ENCODE data around the gene DUSP10.
A peak's percentile ranks its signal among the peaks of the same experiment; 100 is the strongest.

DUSP10 gene

GRCh38 chr1:221723018-221723847, 18.7 kb downstream of the DUSP10 start:
- Histone ChIP-seq H3K27me3 (replicated peaks in 2 of 5; ENCODE audit: control insufficient read depth in 4 of 5, insufficient read depth in 5 of 5, low read length in 4 of 5) (no peaks in the 10 kb centered on the region), H3K9me3 (ENCODE audit: control extremely low read depth in 1 of 5, control insufficient read depth in 4 of 5, insufficient read depth in 2 of 5, low read depth in 1 of 5, low read length in 4 of 5) (peaks cover 8 to 26% (median 11%) of the 10 kb centered on the region in 5 experiments), H3K27ac (ENCODE audit: insufficient read depth in 1 of 2, low read depth in 1 of 2, low read length in 2 of 2, poor library complexity in 1 of 2, severe bottlenecking in 2 of 2) (no peak overlapping the region), H3K4me3 (ENCODE audit: control insufficient read depth in 1 of 7, extremely low read depth in 1 of 7, insufficient read depth in 4 of 7, low read depth in 2 of 7, low read length in 6 of 7) (no peak overlapping the region), H3K4me1 (ENCODE audit: control extremely low read depth in 1 of 4, control insufficient read depth in 4 of 4, insufficient read depth in 4 of 4, low read length in 3 of 4) (peaks cover 13 to 58% (median 46%) of the 10 kb centered on the region in 4 experiments), H3K36me3 (ENCODE audit: control insufficient read depth in 4 of 4, insufficient read depth in 4 of 4, low read length in 3 of 4) (peaks cover 14 to 87% (median 31%) of the 10 kb centered on the region in 4 experiments)
- ChIA-PET POLR2A (interaction anchor here (0.6 to 0.7 kb wide), 2 partner anchors 11 to 15 kb away, joined by 4 to 5 read pairs; no protein-coding TSS in a partner anchor), CTCF (interaction anchor here (1.5 to 1.7 kb wide), 2 partner anchors 17 to 19 kb away, joined by 4 read pairs; partner anchors contain the start of gene DUSP10)
- 100% methylated on average over 1 of the region's 1 CpG for WGBS (ENCODE audit: insufficient coverage)
- DNase-seq = no peak

GRCh38 chr1:221722254-221723017, 19.5 kb downstream of the DUSP10 start:
- no peak overlapping the region for H3K4me3 ChIP-seq (ENCODE audit: control insufficient read depth in 1 of 7, extremely low read depth in 1 of 7, insufficient read depth in 4 of 7, low read depth in 2 of 7, low read length in 6 of 7)
- no peaks in the 10 kb centered on the region for H3K27me3 ChIP-seq (replicated peaks in 2 of 5; ENCODE audit: control insufficient read depth in 4 of 5, insufficient read depth in 5 of 5, low read length in 4 of 5)
- no peak overlapping the region for H3K27ac ChIP-seq (ENCODE audit: insufficient read depth in 1 of 2, low read depth in 1 of 2, low read length in 2 of 2, poor library complexity in 1 of 2, severe bottlenecking in 2 of 2)
- peaks cover 15 to 58% (median 50%) of the 10 kb centered on the region in 4 experiments for H3K4me1 ChIP-seq (ENCODE audit: control extremely low read depth in 1 of 4, control insufficient read depth in 4 of 4, insufficient read depth in 4 of 4, low read length in 3 of 4)
- DNase-seq = no peak
- H3K36me3 ChIP-seq (ENCODE audit: control insufficient read depth in 4 of 4, insufficient read depth in 4 of 4, low read length in 3 of 4) = peaks cover 7 to 84% (median 26%) of the 10 kb centered on the region in 4 experiments
- ChIA-PET CTCF (interaction anchor here (1.5 to 5.2 kb wide), 4 partner anchors 14 to 20 kb away, joined by 4 to 39 read pairs (median 5); partner anchors contain the start of gene DUSP10), POLR2A (interaction anchor here (0.6 to 0.7 kb wide), 2 partner anchors 9 to 14 kb away, joined by 3 to 5 read pairs; no protein-coding TSS in a partner anchor)
- H3K9me3 ChIP-seq (ENCODE audit: control extremely low read depth in 1 of 5, control insufficient read depth in 4 of 5, insufficient read depth in 2 of 5, low read depth in 1 of 5, low read length in 4 of 5) = peaks cover 6 to 26% (median 11%) of the 10 kb centered on the region in 5 experiments
- 100% methylated on average over 2 of the region's 3 CpGs for WGBS (ENCODE audit: insufficient coverage)

- no peak for DNase-seq
- no CpG with 5 or more reads among the region's 2 CpGs for WGBS (ENCODE audit: insufficient coverage)
- POLR2A ChIA-PET = no interaction called here
- H3K36me3 ChIP-seq (ENCODE audit: control insufficient read depth in 4 of 4, insufficient read depth in 4 of 4, low read length in 3 of 4) = peaks cover 7 to 78% (median 26%) of the 10 kb centered on the region in 4 experiments
- peaks cover 6 to 26% (median 11%) of the 10 kb centered on the region in 5 experiments for H3K9me3 ChIP-seq (ENCODE audit: control extremely low read depth in 1 of 5, control insufficient read depth in 4 of 5, insufficient read depth in 2 of 5, low read depth in 1 of 5, low read length in 4 of 5)
- CTCF ChIA-PET = interaction anchor here (1.2 to 5.2 kb wide), 4 partner anchors 9 to 21 kb away, joined by 3 to 39 read pairs (median 6); no protein-coding TSS in a partner anchor
- no peak overlapping the region for H3K27ac ChIP-seq (ENCODE audit: insufficient read depth in 1 of 2, low read depth in 1 of 2, low read length in 2 of 2, poor library complexity in 1 of 2, severe bottlenecking in 2 of 2)
- no peaks in the 10 kb centered on the region for H3K27me3 ChIP-seq (replicated peaks in 2 of 5; ENCODE audit: control insufficient read depth in 4 of 5, insufficient read depth in 5 of 5, low read length in 4 of 5)
- H3K4me3 ChIP-seq (ENCODE audit: control insufficient read depth in 1 of 7, extremely low read depth in 1 of 7, insufficient read depth in 4 of 7, low read depth in 2 of 7, low read length in 6 of 7) = no peak overlapping the region
- H3K4me1 ChIP-seq (ENCODE audit: control extremely low read depth in 1 of 4, control insufficient read depth in 4 of 4, insufficient read depth in 4 of 4, low read length in 3 of 4) = peaks cover 20 to 63% (median 56%) of the 10 kb centered on the region in 4 experiments
These were observed 21.3 kb downstream of the DUSP10 start for GRCh38 chr1:221720545-221720944.

GRCh38 chr1:221719987-221720386, 21.9 kb downstream of the DUSP10 start:
- CTCF ChIA-PET = interaction anchor here (1.2 to 5.2 kb wide), 4 partner anchors 9 to 21 kb away, joined by 3 to 39 read pairs (median 4); partner anchors contain the start of gene DUSP10
- peaks cover 18 to 63% (median 56%) of the 10 kb centered on the region in 4 experiments for H3K4me1 ChIP-seq (ENCODE audit: control extremely low read depth in 1 of 4, control insufficient read depth in 4 of 4, insufficient read depth in 4 of 4, low read length in 3 of 4)
- POLR2A ChIA-PET = no interaction called here

GRCh38 chr1:221719278-221719597, 22.7 kb downstream of the DUSP10 start:
- no peaks in the 10 kb centered on the region for H3K27me3 ChIP-seq (replicated peaks in 2 of 5; ENCODE audit: control insufficient read depth in 4 of 5, insufficient read depth in 5 of 5, low read length in 4 of 5)
- H3K36me3 ChIP-seq (ENCODE audit: control insufficient read depth in 4 of 4, insufficient read depth in 4 of 4, low read length in 3 of 4) = peaks cover 7 to 71% (median 21%) of the 10 kb centered on the region in 4 experiments
- H3K27ac ChIP-seq (ENCODE audit: insufficient read depth in 1 of 2, low read depth in 1 of 2, low read length in 2 of 2, poor library complexity in 1 of 2, severe bottlenecking in 2 of 2) = peak overlapping the region in 1 of 2 experiments; percentile 8
- peaks cover 21 to 67% (median 58%) of the 10 kb centered on the region in 4 experiments for H3K4me1 ChIP-seq (ENCODE audit: control extremely low read depth in 1 of 4, control insufficient read depth in 4 of 4, insufficient read depth in 4 of 4, low read length in 3 of 4)
- ChIA-PET POLR2A (no interaction called here), CTCF (interaction anchor here (1.3 to 5.2 kb wide), 3 partner anchors 9 to 22 kb away, joined by 3 to 39 read pairs (median 13); partner anchors contain the start of gene DUSP10)
- peak overlapping the region in 1 of 7 experiments; percentile 2 for H3K4me3 ChIP-seq (ENCODE audit: control insufficient read depth in 1 of 7, extremely low read depth in 1 of 7, insufficient read depth in 4 of 7, low read depth in 2 of 7, low read length in 6 of 7)
- no peak for DNase-seq
- H3K9me3 ChIP-seq (ENCODE audit: control extremely low read depth in 1 of 5, control insufficient read depth in 4 of 5, insufficient read depth in 2 of 5, low read depth in 1 of 5, low read length in 4 of 5) = peaks cover 6 to 17% (median 8%) of the 10 kb centered on the region in 5 experiments
- 63% methylated on average over 1 of the region's 1 CpG for WGBS (ENCODE audit: insufficient coverage)

More at GRCh38 chr1:221719987-221720386, 21.9 kb downstream of the DUSP10 start:
- no peak overlapping the region for H3K27ac ChIP-seq (ENCODE audit: insufficient read depth in 1 of 2, low read depth in 1 of 2, low read length in 2 of 2, poor library complexity in 1 of 2, severe bottlenecking in 2 of 2)
- no peak overlapping the region for H3K4me3 ChIP-seq (ENCODE audit: control insufficient read depth in 1 of 7, extremely low read depth in 1 of 7, insufficient read depth in 4 of 7, low read depth in 2 of 7, low read length in 6 of 7)
- no CpG with 5 or more reads among the region's 2 CpGs for WGBS (ENCODE audit: insufficient coverage)
- DNase-seq = no peak
- peaks cover 6 to 23% (median 11%) of the 10 kb centered on the region in 5 experiments for H3K9me3 ChIP-seq (ENCODE audit: control extremely low read depth in 1 of 5, control insufficient read depth in 4 of 5, insufficient read depth in 2 of 5, low read depth in 1 of 5, low read length in 4 of 5)
- H3K27me3 ChIP-seq (replicated peaks in 2 of 5; ENCODE audit: control insufficient read depth in 4 of 5, insufficient read depth in 5 of 5, low read length in 4 of 5) = no peaks in the 10 kb centered on the region
- H3K36me3 ChIP-seq (ENCODE audit: control insufficient read depth in 4 of 4, insufficient read depth in 4 of 4, low read length in 3 of 4) = peaks cover 7 to 78% (median 26%) of the 10 kb centered on the region in 4 experiments

- DNase-seq = no peak
- CTCF ChIA-PET = interaction anchor here (1.3 to 5.2 kb wide), 3 partner anchors 10 to 23 kb away, joined by 3 to 39 read pairs (median 13); partner anchors contain the start of gene DUSP10
- Histone ChIP-seq H3K9me3 (ENCODE audit: control extremely low read depth in 1 of 5, control insufficient read depth in 4 of 5, insufficient read depth in 2 of 5, low read depth in 1 of 5, low read length in 4 of 5) (peaks cover 4 to 11% (median 4%) of the 10 kb centered on the region in 5 experiments), H3K36me3 (ENCODE audit: control insufficient read depth in 4 of 4, insufficient read depth in 4 of 4, low read length in 3 of 4) (peaks cover 4 to 65% (median 15%) of the 10 kb centered on the region in 4 experiments), H3K4me1 (ENCODE audit: control extremely low read depth in 1 of 4, control insufficient read depth in 4 of 4, insufficient read depth in 4 of 4, low read length in 3 of 4) (peaks cover 25 to 73% (median 63%) of the 10 kb centered on the region in 4 experiments), H3K27me3 (replicated peaks in 2 of 5; ENCODE audit: control insufficient read depth in 4 of 5, insufficient read depth in 5 of 5, low read length in 4 of 5) (no peaks in the 10 kb centered on the region), H3K4me3 (ENCODE audit: control insufficient read depth in 1 of 7, extremely low read depth in 1 of 7, insufficient read depth in 4 of 7, low read depth in 2 of 7, low read length in 6 of 7) (peak overlapping the region in 2 of 7 experiments; percentile 2 to 5), H3K27ac (ENCODE audit: insufficient read depth in 1 of 2, low read depth in 1 of 2, low read length in 2 of 2, poor library complexity in 1 of 2, severe bottlenecking in 2 of 2) (peak overlapping the region in 1 of 2 experiments; percentile 8)
- WGBS (ENCODE audit: insufficient coverage) = 33% methylated on average over 3 of the region's 5 CpGs
- POLR2A ChIA-PET = no interaction called here
These were observed 23.3 kb downstream of the DUSP10 start for GRCh38 chr1:221718381-221719277.
